K562 (cell line): Measurements from ENCODE around the gene ZNF407. TPM values are rescaled to one million over a fixed set of nuclear protein-coding genes. Genes with fewer than 3 reads are reported as not detected.

Experiments used
- ATAC-seq: fragments of 200-7000 bp; cut with Tn5 transposase; 3 replicates; pipeline ENCODE4 v1.9.1; 2020; ENCODE audit warnings: moderate library complexity
- BruUV-seq: library from RNA; stranded (reverse); fragments of 400-500 nt; replicated peaks from 2 replicates; lab custom pipeline; 2021; lab: Mats Ljungman, UMichigan
- CTCF ChIA-PET: fragments of 300-600 bp; formaldehyde crosslinking; extraction: SDS; loops from one replicate; lab custom pipeline; 2021; ENCODE audit warnings: low intra/inter-chr PET ratio; lab: Yijun Ruan, JAX
- POLR2A ChIA-PET: fragments of 300-600, 350-650 bp; sonication (Branson Sonifier 250); formaldehyde crosslinking; extraction: SDS; loops from one replicate; lab custom pipeline; 2021; ENCODE audit warnings: antibody characterized with exemption, inconsistent platforms; lab: Yijun Ruan, JAX
- DNase-seq, 4 experiments: peaks; one replicate each; pipeline versions ENCODE4 v3.0.0 to v3.0.0-alpha.2; 2011 to 2018; ENCODE audit warnings: low spot score in 3 of 4, mixed read lengths in 3 of 4; ENCODE audit errors: extremely low read depth in 1 of 4
- FAIRE-seq: peaks from 2 replicates; lab custom pipeline; 2011; peaks lifted over from hg19 to GRCh38; lab: Jason Lieb, UNC
- H2AFZ ChIP-seq: 2 replicates; pipeline ENCODE4 v1.6.0; 2011; ENCODE audit warnings: low read depth, low read length, control low read depth, inconsistent platforms
- H3K27ac ChIP-seq: fragments of 200-600 bp; 3 replicates; pipeline ENCODE4 v1.8.0; 2011; ENCODE audit warnings: low read depth, mild to moderate bottlenecking, control low read depth, inconsistent platforms, low read length, moderate library complexity, mixed read lengths; ENCODE audit errors: extremely low read depth
- H3K27me3 ChIP-seq, 2 experiments: fragments of 300-600 bp in 1 of 2; 2 replicates in 1 of 2; 3 replicates in 1 of 2; pipeline versions ENCODE4 v1.6.0 to v1.8.0; 2011; ENCODE audit warnings: inconsistent platforms in 2 of 2, low read length in 2 of 2, mild to moderate bottlenecking in 1 of 2, mixed read lengths in 1 of 2, moderate library complexity in 1 of 2; ENCODE audit not compliant: control insufficient read depth in 2 of 2, insufficient read depth in 2 of 2
- H3K36me3 ChIP-seq: fragments of 300-600 bp; 3 replicates; pipeline ENCODE4 v1.8.0; 2011; ENCODE audit warnings: mild to moderate bottlenecking, low read length, inconsistent platforms; ENCODE audit not compliant: control insufficient read depth, insufficient read depth
- H3K4me1 ChIP-seq, 2 experiments: fragments of 200-600 bp in 1 of 2; replicated peaks in 1 of 2; 2 replicates in 1 of 2; 3 replicates in 1 of 2; pipeline versions ENCODE4 v1.5.1 to v1.8.0; 2011; ENCODE audit warnings: inconsistent platforms in 2 of 2, low read length in 2 of 2, mild to moderate bottlenecking in 1 of 2, mixed read lengths in 1 of 2, moderate library complexity in 1 of 2; ENCODE audit not compliant: control insufficient read depth in 2 of 2, insufficient read depth in 2 of 2
- H3K4me2 ChIP-seq: 2 replicates; pipeline ENCODE4 v1.6.1; 2011; ENCODE audit warnings: low read length, control low read depth, inconsistent platforms, mixed read lengths; ENCODE audit not compliant: insufficient read depth
- H3K4me3 ChIP-seq: fragments of 200-600 bp; sonication (generic), shearing (Covaris generic); 2 replicates; pipeline ENCODE4 v1.5.1; 2016; ENCODE audit warnings: control low read depth, inconsistent platforms
- H3K79me2 ChIP-seq: fragments of 200-600 bp; 3 replicates; pipeline ENCODE4 v1.8.0; 2011; ENCODE audit warnings: low read length, inconsistent platforms; ENCODE audit not compliant: control insufficient read depth, insufficient read depth
- H3K9ac ChIP-seq, 2 experiments: 2 replicates each; pipeline versions ENCODE4 v1.6.0 to v1.6.1; 2011; ENCODE audit warnings: low read depth in 2 of 2, low read length in 2 of 2, control low read depth in 1 of 2, inconsistent platforms in 1 of 2, mild to moderate bottlenecking in 1 of 2, mixed read lengths in 1 of 2; ENCODE audit not compliant: insufficient read depth in 1 of 2
- H3K9me1 ChIP-seq: one replicate; pipeline ENCODE4 v1.6.0; 2011; ENCODE audit warnings: inconsistent platforms, mild to moderate bottlenecking, low read length, moderate library complexity; ENCODE audit not compliant: control insufficient read depth, insufficient read depth
- H3K9me3 ChIP-seq: replicated peaks from 2 replicates; pipeline ENCODE4 v1.5.1; 2011; ENCODE audit warnings: low read depth, low read length, inconsistent platforms; ENCODE audit not compliant: control insufficient read depth, insufficient read depth
- H4K20me1 ChIP-seq: replicated peaks from 2 replicates; pipeline ENCODE4 v1.6.1; 2011; ENCODE audit warnings: low read length, inconsistent platforms, mixed read lengths; ENCODE audit not compliant: control insufficient read depth, insufficient read depth
- FOXJ2 ChIP-seq: fragments of 200-800 bp; sonication (Bioruptor generic); IDR thresholded peaks from 2 replicates; pipeline ENCODE4 v1.6.1; 2016; ENCODE audit warnings: missing genetic modification characterization, missing compliant biosample characterization
- FOXK2 ChIP-seq, 2 experiments: fragments of 450-650 bp; IDR thresholded peaks in 1 of 2; conservative IDR thresholded peaks in 1 of 2; 2 replicates each; pipeline ENCODE4 v1.6.1; 2016; ENCODE audit warnings: low read depth in 2 of 2, mild to moderate bottlenecking in 1 of 2
- JUNB ChIP-seq: fragments of 450-650 bp; formaldehyde crosslinking; conservative IDR thresholded peaks from 2 replicates; pipeline ENCODE4 v1.4.0; 2020; ENCODE audit warnings: mild to moderate bottlenecking
- MTF1 ChIP-seq: fragments of 250-450 bp; sonication (Bioruptor Pico); IDR thresholded peaks from 2 replicates; pipeline ENCODE4 v1.9.0; 2021; ENCODE audit warnings: moderate library complexity, mild to moderate bottlenecking, inconsistent platforms, borderline replicate concordance
- NCOA6 ChIP-seq: fragments of 450-650 bp; IDR thresholded peaks from 2 replicates; pipeline ENCODE4 v1.6.1; 2017; ENCODE audit warnings: mild to moderate bottlenecking
- PCBP1 ChIP-seq: fragments of 200-400 bp; formaldehyde crosslinking; IDR thresholded peaks from 2 replicates; pipeline ENCODE4 v1.6.1; 2018; ENCODE audit warnings: mild to moderate bottlenecking, low read depth, low read length; ENCODE audit not compliant: poor library complexity, severe bottlenecking
- PCBP2 ChIP-seq: fragments of 200-400 bp; formaldehyde crosslinking; IDR thresholded peaks from 2 replicates; pipeline ENCODE4 v1.6.1; 2018; ENCODE audit warnings: low read length, low read depth, mild to moderate bottlenecking, moderate library complexity; ENCODE audit not compliant: poor library complexity, severe bottlenecking
- PHF8 ChIP-seq: fragments of 200-600 bp; sonication (generic); IDR thresholded peaks from 2 replicates; pipeline ENCODE4 v1.6.1; 2012; ENCODE audit warnings: mixed run types, mild to moderate bottlenecking, inconsistent platforms, low read length, moderate library complexity, borderline replicate concordance
- TAF9B ChIP-seq: fragments of 450-650 bp; IDR thresholded peaks from 2 replicates; pipeline ENCODE4 v1.6.1; 2018; ENCODE audit warnings: mild to moderate bottlenecking; ENCODE audit not compliant: partially characterized antibody
- ZKSCAN8 ChIP-seq: fragments of 200-800 bp; sonication (Bioruptor generic); IDR thresholded peaks from 2 replicates; pipeline ENCODE4 v1.6.1; 2016; ENCODE audit warnings: missing genetic modification characterization, missing compliant biosample characterization
- ZNF133 ChIP-seq: fragments of 250-450 bp; sonication (Bioruptor Pico); IDR thresholded peaks from 2 replicates; pipeline ENCODE4 v1.4.0; 2020; ENCODE audit warnings: mild to moderate bottlenecking
- ZNF197 ChIP-seq: fragments of 200-800 bp; sonication (Bioruptor generic); IDR thresholded peaks from 2 replicates; pipeline ENCODE4 v1.6.1; 2016; ENCODE audit warnings: low read depth, missing genetic modification characterization, missing compliant biosample characterization
- ZNF586 ChIP-seq: fragments of 450-650 bp; formaldehyde crosslinking; conservative IDR thresholded peaks from 2 replicates; pipeline ENCODE4 v1.4.0; 2020; ENCODE audit warnings: mild to moderate bottlenecking, moderate library complexity
- WGBS: fragments of 100-300 bp; shearing (Covaris generic); methylation state at CpG from one replicate; pipeline ENCODE4 v1.1.6; 2016; ENCODE audit warnings: low coverage, mixed read lengths; ENCODE audit not compliant: insufficient coverage; ENCODE audit errors: missing lambda C conversion rate; 5-methylcytosine and 5-hydroxymethylcytosine counted together
- in situ Hi-C: fragments of 300-500 bp; cut with MboI; formaldehyde crosslinking; loops from 4 replicates; pipeline ENCODE4 v1.15.0; 2018; ENCODE audit warnings: inconsistent platforms, mixed read lengths
- intact Hi-C: fragments of 100-400 bp; cut with micrococcal nuclease; formaldehyde crosslinking; loops from 2 replicates; pipeline ENCODE4 v1.14.2; 2022
- polyA plus RNA-seq, 8 experiments: library from polyadenylated mRNA; depleted of rRNA in 4 of 8; stranded (reverse) in 5 of 8; unstranded in 3 of 8; fragments of >200 nt; fragmentation: Nextera tagmentation in 2 of 8; fragmentation: Illumina TruSeq in 1 of 8; extraction: Ambion mirVana in 2 of 8; extraction: Trizol in 1 of 8; gene quantifications; 2 replicates each; pipeline versions ENCODE4 v1.2.1 to v1.2.3, GENCODE V29; 2011 to 2014; ENCODE audit warnings: inconsistent platforms in 1 of 8, missing spikeins in 1 of 8
- total RNA-seq, 7 experiments: library from RNA; depleted of rRNA in 6 of 7; stranded (reverse); fragments of >200 nt in 6 of 7; fragmentation: Illumina TruSeq in 2 of 7; extraction: Trizol in 2 of 7; gene quantifications; 2 replicates each; pipeline versions ENCODE4 v1.2.1 to v1.2.3, GENCODE V29; 2011 to 2021; ENCODE audit warnings: low replicate concordance in 1 of 7
- TF ChIP-seq, protein P1 (sequence below), 2 experiments: fragments of 450-650 bp; IDR thresholded peaks; 2 replicates each; pipeline ENCODE4 v1.6.1; 2016
- TF ChIP-seq, protein P2 (sequence below): fragments of 250-450 bp; sonication (Bioruptor Pico); IDR thresholded peaks from 2 replicates; pipeline ENCODE4 v1.5.0; 2021
- TF ChIP-seq, protein P3 (sequence below), 3 experiments: fragments of 200-800 bp in 1 of 3; sonication (Bioruptor generic) in 1 of 3; sonication (generic) in 1 of 3; formaldehyde crosslinking in 1 of 3; IDR thresholded peaks; 2 replicates each; pipeline versions ENCODE4 v1.6.1 to v1.8.0; 2016 to 2022; ENCODE audit warnings: mild to moderate bottlenecking in 2 of 3, missing compliant biosample characterization in 2 of 3, missing genetic modification characterization in 2 of 3, missing genetic modification reagents in 1 of 3

Gene ZNF407
- total and polyA plus RNA-seq, 9 of the 15 experiments (the other 6 are each of a cell fraction or from before 2014, with no cell fraction given): 0.21 to 5.4 (median 2.3) TPM

DNA sequence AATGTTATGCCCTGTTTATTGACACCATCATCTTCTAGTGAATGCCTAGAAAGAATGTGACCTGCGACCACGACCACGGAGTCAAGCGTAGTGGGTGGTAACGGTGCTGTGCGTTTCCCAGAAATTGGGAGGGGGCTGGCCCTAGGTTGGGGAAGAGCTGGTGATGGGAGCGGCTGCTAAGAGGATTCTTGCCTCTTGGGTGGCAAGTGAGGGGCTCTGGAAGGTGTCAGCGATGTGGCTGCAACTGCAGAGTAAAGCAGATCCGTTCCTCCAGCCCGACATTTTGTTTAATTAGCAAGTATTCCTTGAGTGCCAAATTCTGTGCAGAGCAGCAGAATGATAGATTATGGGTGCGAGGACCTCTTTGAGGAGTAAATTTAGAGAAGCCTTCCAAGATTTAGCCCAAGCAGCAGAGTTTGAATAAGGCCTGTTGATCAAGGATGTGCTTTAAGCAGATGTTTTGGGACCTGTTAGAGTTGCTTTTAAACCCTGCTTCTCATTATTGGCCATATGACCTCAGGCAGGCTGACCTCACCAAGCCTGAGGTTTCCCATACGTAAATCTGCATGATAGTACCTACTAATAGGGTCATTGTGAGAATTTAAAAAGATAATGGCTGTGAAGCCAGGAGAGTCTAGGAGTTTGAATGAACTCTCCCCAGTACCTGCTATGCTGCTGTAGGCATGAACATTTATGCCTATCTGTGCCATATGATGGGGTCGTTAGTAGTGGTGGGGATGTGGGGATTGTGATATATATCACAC is 323.6 kb downstream of the ZNF407 start (continued):
- TF ChIP-seq, protein P1, sequence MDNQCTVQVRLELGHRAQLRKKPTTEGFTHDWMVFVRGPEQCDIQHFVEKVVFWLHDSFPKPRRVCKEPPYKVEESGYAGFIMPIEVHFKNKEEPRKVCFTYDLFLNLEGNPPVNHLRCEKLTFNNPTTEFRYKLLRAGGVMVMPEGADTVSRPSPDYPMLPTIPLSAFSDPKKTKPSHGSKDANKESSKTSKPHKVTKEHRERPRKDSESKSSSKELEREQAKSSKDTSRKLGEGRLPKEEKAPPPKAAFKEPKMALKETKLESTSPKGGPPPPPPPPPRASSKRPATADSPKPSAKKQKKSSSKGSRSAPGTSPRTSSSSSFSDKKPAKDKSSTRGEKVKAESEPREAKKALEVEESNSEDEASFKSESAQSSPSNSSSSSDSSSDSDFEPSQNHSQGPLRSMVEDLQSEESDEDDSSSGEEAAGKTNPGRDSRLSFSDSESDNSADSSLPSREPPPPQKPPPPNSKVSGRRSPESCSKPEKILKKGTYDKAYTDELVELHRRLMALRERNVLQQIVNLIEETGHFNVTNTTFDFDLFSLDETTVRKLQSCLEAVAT (IDR thresholded peaks at IDR 0.05): no peak
- TF ChIP-seq TAF9B (no peak), PCBP1 (no peak), MTF1 (CRISPR knock-in tag) (no peak), ZKSCAN8 (CRISPR knock-in tag) (no peak), PHF8 (no peak)
- TF ChIP-seq, all 486 proteins: peak for 0

DNA sequence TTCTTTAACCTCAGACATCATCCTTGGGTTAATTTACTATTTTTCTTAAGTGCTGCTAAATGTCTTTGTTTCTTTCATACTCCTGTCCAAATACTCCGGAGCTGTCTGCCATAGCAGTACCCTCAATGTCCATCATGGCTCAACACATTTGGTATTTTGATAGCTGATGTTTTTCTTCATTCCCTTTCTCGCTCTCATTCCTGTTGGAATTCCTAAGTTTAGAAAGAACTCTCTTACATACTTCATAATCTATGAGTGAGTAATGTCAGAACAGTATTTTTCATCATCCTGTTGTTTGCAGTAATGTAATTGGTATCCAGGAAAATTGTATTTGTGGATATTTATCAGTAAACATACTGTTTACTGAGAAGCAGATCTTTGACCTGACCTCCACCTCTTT is 328.4 kb downstream of the ZNF407 start:
- no peaks in the 10 kb centered on the region for H3K27me3 ChIP-seq
- no peaks in the 10 kb centered on the region for H3K4me1 ChIP-seq
- no peaks in the 10 kb centered on the region for H3K79me2 ChIP-seq
- H3K36me3 ChIP-seq: no peaks in the 10 kb centered on the region
- no peak for DNase-seq
- no peak overlapping the region for H3K27ac ChIP-seq
- no peaks in the 10 kb centered on the region for H3K9me1 ChIP-seq
- H2AFZ ChIP-seq: no peak overlapping the region
- no peak for FAIRE-seq
- no peak overlapping the region for H3K9ac ChIP-seq
- in situ Hi-C loops: no loop called here
- H3K4me2 ChIP-seq: no peak overlapping the region
- no peak for ATAC-seq
- no peaks in the 10 kb centered on the region for H4K20me1 ChIP-seq
- no peaks in the 10 kb centered on the region for H3K9me3 ChIP-seq
- intact Hi-C loops: no loop called here
- CTCF ChIA-PET: no interaction called here
- 42% methylated on average over 2 of the region's 2 CpGs for WGBS
- BruUV-seq: no TSS peak
- POLR2A ChIA-PET: no interaction called here
- no peak overlapping the region for H3K4me3 ChIP-seq
- TF ChIP-seq, protein P2, sequence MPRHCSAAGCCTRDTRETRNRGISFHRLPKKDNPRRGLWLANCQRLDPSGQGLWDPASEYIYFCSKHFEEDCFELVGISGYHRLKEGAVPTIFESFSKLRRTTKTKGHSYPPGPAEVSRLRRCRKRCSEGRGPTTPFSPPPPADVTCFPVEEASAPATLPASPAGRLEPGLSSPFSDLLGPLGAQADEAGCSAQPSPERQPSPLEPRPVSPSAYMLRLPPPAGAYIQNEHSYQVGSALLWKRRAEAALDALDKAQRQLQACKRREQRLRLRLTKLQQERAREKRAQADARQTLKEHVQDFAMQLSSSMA (CRISPR knock-in tag): no peak
- TF ChIP-seq NCOA6: no peak
- TF ChIP-seq FOXK2 (conservative IDR thresholded peaks at IDR 0.05 in 1 of 2, IDR thresholded peaks at IDR 0.05 in 1 of 2; ENCODE audit: low read depth in 2 of 2): no peak
- TF ChIP-seq PCBP1: no peak
- no peak for TF ChIP-seq ZNF586 (CRISPR knock-in tag)
- no peak for TF ChIP-seq JUNB
- TF ChIP-seq ZNF133 (CRISPR knock-in tag): no peak
- TF ChIP-seq PCBP2: no peak
- no peak for TF ChIP-seq ZNF197 (CRISPR knock-in tag)
- TF ChIP-seq, protein P3, sequence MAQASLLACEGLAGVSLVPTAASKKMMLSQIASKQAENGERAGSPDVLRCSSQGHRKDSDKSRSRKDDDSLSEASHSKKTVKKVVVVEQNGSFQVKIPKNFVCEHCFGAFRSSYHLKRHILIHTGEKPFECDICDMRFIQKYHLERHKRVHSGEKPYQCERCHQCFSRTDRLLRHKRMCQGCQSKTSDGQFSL (CRISPR knock-in tag; IDR thresholded peaks at IDR 0.05): no peak
- TF ChIP-seq, protein P3 (tag; IDR thresholded peaks at IDR 0.05): no peak
- TF ChIP-seq FOXJ2 (tag): no peak
